GM23338 (cell line): ENCODE measurements around the gene PADI6. TPM values are rescaled to one million over a fixed set of nuclear protein-coding genes. Genes with fewer than 3 reads are reported as not detected.

Source experiments
- ATAC-seq: fragments of 200-7000 bp; cut with Tn5 transposase; 3 replicates; pipeline ENCODE4 v1.9.1; 2020
- DNase-seq: peaks from one replicate; pipeline ENCODE4 v3.0.0-alpha.2; 2015; ENCODE audit warnings: low spot score
- H2AFZ ChIP-seq: fragments of 200-600 bp; sonication (generic); 2 replicates; pipeline ENCODE4 v1.8.0; 2016; ENCODE audit warnings: antibody characterized with exemption, mild to moderate bottlenecking, moderate library complexity
- H3F3A ChIP-seq: fragments of 200-600 bp; sonication (generic); replicated peaks from 2 replicates; pipeline ENCODE4 v1.8.0; 2017; ENCODE audit warnings: antibody characterized with exemption, mixed run types, low read depth
- H3K27ac ChIP-seq: fragments of 200-600 bp; sonication (generic); 2 replicates; pipeline ENCODE4 v1.6.1; 2016; ENCODE audit warnings: low read depth
- H3K27me3 ChIP-seq: fragments of 200-600 bp; sonication (generic); 2 replicates; pipeline ENCODE4 v1.8.0; 2016; ENCODE audit warnings: mild to moderate bottlenecking, mixed run types, moderate library complexity; ENCODE audit not compliant: insufficient read depth
- H3K36me3 ChIP-seq: fragments of 200-600 bp; sonication (generic); 2 replicates; pipeline ENCODE4 v1.8.0; 2016; ENCODE audit warnings: mild to moderate bottlenecking; ENCODE audit not compliant: insufficient read depth
- H3K4me1 ChIP-seq: fragments of 200-600 bp; sonication (generic); 2 replicates; pipeline ENCODE4 v1.8.0; 2016; ENCODE audit warnings: mild to moderate bottlenecking, moderate library complexity; ENCODE audit not compliant: insufficient read depth
- H3K4me2 ChIP-seq: fragments of 200-600 bp; sonication (generic); 2 replicates; pipeline ENCODE4 v1.7.1; 2017; ENCODE audit warnings: mixed run types
- H3K4me3 ChIP-seq: fragments of 200-600 bp; sonication (generic); 2 replicates; pipeline ENCODE4 v1.6.1; 2016; ENCODE audit warnings: mixed run types
- H3K79me2 ChIP-seq: fragments of 200-600 bp; sonication (generic); replicated peaks from 2 replicates; pipeline ENCODE4 v1.8.0; 2017; ENCODE audit warnings: mild to moderate bottlenecking; ENCODE audit not compliant: insufficient read depth
- H3K9me2 ChIP-seq: fragments of 200-600 bp; sonication (generic); 2 replicates; pipeline ENCODE4 v1.8.0; 2017; ENCODE audit not compliant: insufficient read depth
- H4K20me1 ChIP-seq: fragments of 200-600 bp; sonication (generic); replicated peaks from 2 replicates; pipeline ENCODE4 v1.8.0; 2017; ENCODE audit warnings: mild to moderate bottlenecking; ENCODE audit not compliant: insufficient read depth
- H3K27ac Mint-ChIP-seq: 2 replicates; pipeline ENCODE4 v1.8.0; 2020; ENCODE audit warnings: inconsistent platforms, mild to moderate bottlenecking, moderate library complexity, mixed read lengths
- H3K27me3 Mint-ChIP-seq: 3 replicates; pipeline ENCODE4 v1.8.0; 2022; ENCODE audit warnings: low read depth, mild to moderate bottlenecking, moderate library complexity, mixed read lengths, inconsistent platforms; ENCODE audit not compliant: insufficient read depth, poor library complexity
- H3K36me3 Mint-ChIP-seq: 3 replicates; pipeline ENCODE4 v1.8.0; 2021; ENCODE audit warnings: low read depth, mild to moderate bottlenecking, inconsistent platforms, moderate library complexity, mixed read lengths
- H3K4me1 Mint-ChIP-seq: 3 replicates; pipeline ENCODE4 v1.8.0; 2020; ENCODE audit warnings: mild to moderate bottlenecking, inconsistent platforms, mixed read lengths
- H3K4me3 Mint-ChIP-seq: 3 replicates; pipeline ENCODE4 v1.8.0; 2021; ENCODE audit warnings: moderate library complexity, mild to moderate bottlenecking, inconsistent platforms, mixed read lengths
- H3K9me3 Mint-ChIP-seq: 3 replicates; pipeline ENCODE4 v1.8.0; 2020; ENCODE audit warnings: moderate library complexity, mild to moderate bottlenecking, inconsistent platforms, mixed read lengths
- CREB1 ChIP-seq: fragments of 250-450 bp; sonication (Bioruptor Pico); IDR thresholded peaks from 2 replicates; pipeline ENCODE4 v1.5.0; 2020; ENCODE audit warnings: low read depth, mild to moderate bottlenecking, moderate library complexity
- CTCF ChIP-seq, 2 experiments: fragments of 200-600 bp in 1 of 2; sonication (generic) in 1 of 2; conservative IDR thresholded peaks; 2 replicates each; pipeline versions ENCODE4 v1.5.1 to v1.6.1; 2016 to 2017; ENCODE audit warnings: antibody characterized with exemption in 2 of 2, low read depth in 2 of 2, mild to moderate bottlenecking in 2 of 2, moderate library complexity in 1 of 2
- ETS1 ChIP-seq: IDR thresholded peaks from 2 replicates; pipeline ENCODE4 v1.6.1; 2016; ENCODE audit warnings: antibody characterized with exemption
- EZH2 ChIP-seq: fragments of 200-600 bp; sonication (generic); IDR thresholded peaks from one replicate; pipeline ENCODE4 v1.8.0; 2017; ENCODE audit warnings: antibody characterized with exemption, mild to moderate bottlenecking, low read depth; ENCODE audit not compliant: unreplicated experiment
- EZH2phosphoT487 ChIP-seq: fragments of 200-600 bp; sonication (generic); IDR thresholded peaks from one replicate; pipeline ENCODE4 v1.8.1; 2018; ENCODE audit warnings: antibody characterized with exemption; ENCODE audit not compliant: unreplicated experiment
- JUNB ChIP-seq: IDR thresholded peaks from one replicate; pipeline ENCODE4 v1.6.1; 2016; ENCODE audit warnings: antibody characterized with exemption; ENCODE audit not compliant: unreplicated experiment
- NANOG ChIP-seq: IDR thresholded peaks from 2 replicates; pipeline ENCODE4 v1.6.1; 2016; ENCODE audit warnings: antibody characterized with exemption, borderline replicate concordance
- POLR2AphosphoS5 ChIP-seq: IDR thresholded peaks from 2 replicates; pipeline ENCODE4 v1.6.1; 2016; ENCODE audit warnings: antibody characterized with exemption, low read depth
- STAT1 ChIP-seq: IDR thresholded peaks from one replicate; pipeline ENCODE4 v1.6.1; 2016; ENCODE audit warnings: antibody characterized with exemption; ENCODE audit not compliant: unreplicated experiment
- ZNF114 ChIP-seq: fragments of 250-450 bp; sonication (Bioruptor Pico); IDR thresholded peaks from 2 replicates; pipeline ENCODE4 v1.5.0; 2020; ENCODE audit warnings: mild to moderate bottlenecking, moderate library complexity
- ZNF331 ChIP-seq: fragments of 250-450 bp; sonication (Bioruptor Pico); IDR thresholded peaks from 2 replicates; pipeline ENCODE4 v1.5.0; 2020; ENCODE audit warnings: low read depth, mild to moderate bottlenecking, moderate library complexity
- ZNF462 ChIP-seq: fragments of 250-450 bp; sonication (Bioruptor Pico); IDR thresholded peaks from 2 replicates; pipeline ENCODE4 v1.5.0; 2020; ENCODE audit warnings: mild to moderate bottlenecking, moderate library complexity
- polyA plus RNA-seq: library from polyadenylated mRNA; unstranded; fragments of >200 nt; fragmentation: Nextera tagmentation; extraction: Ambion mirVana; gene quantifications from 2 replicates; pipeline ENCODE4 v1.2.1, GENCODE V29; 2016
- total RNA-seq: library from RNA; depleted of rRNA; stranded (reverse); fragments of >200 nt; shearing (Covaris generic); gene quantifications from 2 replicates; pipeline ENCODE4 v1.2.3, GENCODE V29; 2014

Gene PADI6
- total and polyA plus RNA-seq, 2 experiments from 2014 or later = not detected

- TF ChIP-seq ZNF462 (CRISPR knock-in tag) (no peak), CREB1 (CRISPR knock-in tag) (no peak), NANOG (no peak), ETS1 (no peak), STAT1 (no peak)
These were observed 33.1 kb upstream of the PADI6 start (continued) for GRCh38 chr1:17338706-17339493.

- Histone ChIP-seq H3K4me1 (no peaks in the 10 kb centered on the region), H4K20me1 (no peaks in the 10 kb centered on the region), H3K27me3 (no peaks in the 10 kb centered on the region), H2AFZ (no peak overlapping the region), H3K27ac (no peak overlapping the region), H3K4me3 (no peak overlapping the region), H3K9me2 (no peaks in the 10 kb centered on the region), H3F3A (no peaks in the 10 kb centered on the region), H3K36me3 (no peaks in the 10 kb centered on the region), H3K4me2 (no peak overlapping the region), H3K79me2 (no peaks in the 10 kb centered on the region)
- H3K4me1 Mint-ChIP-seq = no peaks in the 10 kb centered on the region
- DNase-seq (no peak), ATAC-seq (no peak)
- peaks cover 8% of the 10 kb centered on the region for H3K9me3 Mint-ChIP-seq
- H3K27ac Mint-ChIP-seq = no peak overlapping the region
- H3K4me3 Mint-ChIP-seq = no peak overlapping the region
- peaks cover 3% of the 10 kb centered on the region for H3K27me3 Mint-ChIP-seq
- no peaks in the 10 kb centered on the region for H3K36me3 Mint-ChIP-seq
- TF ChIP-seq ZNF114 (CRISPR knock-in tag) = no peak
- no peak for TF ChIP-seq EZH2
- TF ChIP-seq JUNB = no peak
- no peak for TF ChIP-seq CTCF (conservative IDR thresholded peaks at IDR 0.05; ENCODE audit: low read depth in 2 of 2)
- no peak for TF ChIP-seq NANOG
- TF ChIP-seq POLR2AphosphoS5 = no peak
- no peak for TF ChIP-seq ZNF331
- no peak for TF ChIP-seq ETS1
- TF ChIP-seq CREB1 (CRISPR knock-in tag) = no peak
- no peak for TF ChIP-seq EZH2phosphoT487
These were observed 32.5 kb upstream of the PADI6 start for GRCh38 chr1:17339521-17339920.
